GM08714 (cell line): ENCODE results near the gene RGS7.

ENCODE experiments used
- H3K4me3 ChIP-seq: fragments of 200-500 bp; sonication (Bioruptor generic); 2 replicates; pipeline ENCODE4 v1.5.1; 2014; ENCODE audit warnings: mild to moderate bottlenecking, low read length, inconsistent platforms
- ZNF274 ChIP-seq: IDR thresholded peaks from 2 replicates; pipeline ENCODE4 v1.6.1; 2012; ENCODE audit warnings: mild to moderate bottlenecking, low read depth, low read length

RGS7 gene

GRCh38 chr1:241136389-241136788 is 220.6 kb downstream of the RGS7 start:
- no peak for TF ChIP-seq ZNF274
- H3K4me3 ChIP-seq = no peak overlapping the region

- no peak overlapping the region for H3K4me3 ChIP-seq
- TF ChIP-seq ZNF274 = no peak
Observed at GRCh38 chr1:241131636-241132194, 225.3 kb downstream of the RGS7 start.

DNA sequence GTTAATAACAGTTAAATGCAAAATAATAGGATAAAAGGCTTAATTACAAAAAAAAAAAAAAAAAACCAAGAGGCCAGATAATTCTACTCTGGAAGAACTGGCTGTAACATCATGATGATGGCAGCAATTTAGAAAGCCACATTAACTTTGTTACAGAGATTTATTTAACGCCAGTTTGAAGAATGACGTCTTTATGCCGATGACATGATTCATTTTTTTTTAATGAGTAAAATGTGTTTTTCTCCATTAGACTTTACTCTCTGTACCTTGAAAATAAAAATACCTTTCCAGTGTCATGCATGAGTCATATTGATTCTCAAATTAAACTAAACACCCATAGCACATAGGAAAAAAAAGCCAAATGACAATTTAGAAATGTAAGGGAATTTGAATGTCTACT is 226.1 kb downstream of the RGS7 start:
- no peak overlapping the region for H3K4me3 ChIP-seq
- no peak for TF ChIP-seq ZNF274

- H3K4me3 ChIP-seq = no peak overlapping the region
- no peak for TF ChIP-seq ZNF274
Observed at GRCh38 chr1:241129207-241129960, 227.6 kb downstream of the RGS7 start.

DNA sequence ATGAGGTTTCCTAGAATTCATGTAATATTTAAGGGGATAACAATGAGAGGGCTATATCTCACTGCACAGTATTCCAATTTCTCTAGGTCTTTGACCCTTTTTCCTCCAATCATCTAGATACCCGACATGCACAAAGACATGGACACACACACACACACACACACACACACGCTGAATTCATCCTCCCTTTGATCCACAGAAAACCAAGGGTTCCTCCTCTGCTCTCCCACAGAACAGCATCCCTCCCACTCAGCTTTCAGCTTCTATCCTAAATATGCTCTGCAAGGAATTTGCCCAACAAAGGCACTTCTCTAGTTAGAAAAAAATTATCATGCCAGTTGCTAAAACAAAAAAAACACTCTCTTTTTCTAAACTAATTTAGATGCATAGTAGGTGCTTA is 231.7 kb downstream of the RGS7 start:
- TF ChIP-seq ZNF274 = no peak
- no peak overlapping the region for H3K4me3 ChIP-seq

GRCh38 chr1:241118049-241118448 is 239.0 kb downstream of the RGS7 start:
- no peak for TF ChIP-seq ZNF274
- no peak overlapping the region for H3K4me3 ChIP-seq

DNA sequence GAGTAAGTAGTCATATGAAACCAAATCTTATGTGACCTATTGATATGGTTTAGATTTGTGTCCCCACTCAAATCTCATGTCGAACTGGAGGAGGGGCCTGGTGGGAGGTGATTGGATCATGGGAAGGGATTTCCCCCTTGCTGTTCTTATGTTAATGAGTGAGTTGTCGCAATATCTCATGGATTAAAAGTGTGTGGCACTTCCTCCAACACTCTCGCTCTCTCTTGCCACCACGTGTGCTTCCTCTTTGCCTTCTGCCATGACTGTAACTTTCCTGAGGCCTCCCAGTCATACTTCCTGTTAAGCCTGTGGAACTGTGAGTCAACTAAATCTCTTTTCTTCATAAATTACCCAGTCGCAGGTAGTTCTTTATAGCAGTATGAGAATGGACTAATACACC is 241.2 kb downstream of the RGS7 start:
- no peak for TF ChIP-seq ZNF274
- H3K4me3 ChIP-seq = no peak overlapping the region

DNA sequence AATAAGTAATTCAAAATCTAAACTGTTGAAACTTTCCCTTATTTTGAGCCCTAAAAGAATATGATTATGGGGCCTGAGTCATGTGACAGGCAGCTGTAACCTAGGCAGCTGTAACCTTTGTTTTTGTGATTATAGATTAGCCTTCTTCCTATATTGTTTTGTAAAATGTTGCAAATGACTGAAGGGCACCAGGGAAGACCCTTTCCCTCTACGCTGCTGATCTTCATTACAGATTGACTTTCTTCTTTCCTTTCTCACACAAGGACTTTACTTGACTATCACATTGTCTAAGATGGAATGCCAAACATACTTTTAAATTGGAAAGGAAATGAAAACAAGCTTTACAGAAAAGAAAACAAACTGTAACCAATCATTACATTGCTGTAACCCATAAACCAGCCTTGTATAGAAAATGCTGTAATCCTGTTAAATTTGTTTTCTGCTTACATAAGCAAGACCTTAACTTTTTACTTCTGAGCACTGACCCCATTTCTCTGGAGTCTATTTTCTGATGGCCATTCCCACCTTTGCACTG is 242.2 kb downstream of the RGS7 start:
- no peak overlapping the region for H3K4me3 ChIP-seq
- TF ChIP-seq ZNF274 = no peak

- TF ChIP-seq ZNF274 = no peak
- no peak overlapping the region for H3K4me3 ChIP-seq
Observed at GRCh38 chr1:241113557-241113956, 243.4 kb downstream of the RGS7 start.

DNA sequence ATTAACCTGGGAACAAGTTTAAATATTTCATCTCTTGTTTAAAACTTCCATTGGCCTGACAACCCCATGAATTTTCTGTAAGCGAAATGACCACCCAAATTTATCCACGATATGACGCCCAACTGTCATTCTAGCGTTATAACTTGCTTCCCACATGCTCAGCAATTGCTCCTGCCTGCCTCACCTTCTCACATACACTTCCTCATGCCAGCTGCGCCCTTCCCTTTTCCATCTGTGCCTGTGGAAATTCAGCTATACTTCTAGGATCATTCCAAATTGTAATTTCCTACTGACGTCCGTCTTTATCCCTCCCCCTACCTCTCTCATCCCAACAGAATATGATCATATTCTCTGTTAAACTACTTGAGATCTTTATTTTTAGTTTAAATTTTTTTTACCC is 248.0 kb downstream of the RGS7 start:
- H3K4me3 ChIP-seq = no peak overlapping the region
- TF ChIP-seq ZNF274 = no peak

GRCh38 chr1:241105147-241105546 is 251.9 kb downstream of the RGS7 start:
- TF ChIP-seq ZNF274 = no peak
- H3K4me3 ChIP-seq = no peak overlapping the region

DNA sequence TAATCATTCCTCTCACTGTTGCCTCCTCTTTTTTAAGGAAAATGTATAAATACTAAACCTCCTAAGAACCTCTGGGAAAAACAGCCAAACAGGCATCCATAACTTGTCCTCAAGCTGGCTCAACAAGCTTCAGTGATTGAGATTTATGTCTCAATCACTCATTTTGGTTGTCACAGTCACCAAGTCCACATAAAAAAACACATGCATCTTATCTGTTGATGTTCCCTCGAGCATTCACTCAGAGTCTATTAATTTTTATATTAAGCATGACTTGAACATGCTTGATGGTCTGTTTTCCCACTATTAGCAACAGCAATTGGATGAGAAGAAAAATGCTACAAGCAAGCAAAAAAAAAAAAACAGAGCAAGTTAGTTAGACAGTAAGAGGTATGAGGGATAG is 254.3 kb downstream of the RGS7 start:
- H3K4me3 ChIP-seq = no peak overlapping the region
- TF ChIP-seq ZNF274 = no peak

DNA sequence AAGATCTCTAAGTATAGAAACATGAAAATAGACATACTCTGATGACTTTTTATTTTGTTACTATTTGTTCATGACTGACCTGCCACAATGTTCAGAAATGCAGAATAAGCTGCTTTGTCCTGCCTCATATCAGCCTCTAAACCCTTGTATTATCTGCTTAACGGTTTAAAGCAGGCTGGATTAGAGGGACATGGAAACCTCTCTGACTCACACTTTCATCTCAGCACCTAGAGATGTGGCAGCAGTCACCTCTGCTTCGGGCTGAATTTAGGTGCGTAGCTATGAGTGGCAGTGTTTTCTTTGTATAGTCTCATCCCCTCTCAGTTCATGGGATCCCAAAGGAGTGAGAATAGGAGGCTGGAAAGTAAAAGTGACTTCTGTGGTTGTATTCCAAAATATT is 255.4 kb downstream of the RGS7 start:
- H3K4me3 ChIP-seq = no peak overlapping the region
- TF ChIP-seq ZNF274 = no peak

DNA sequence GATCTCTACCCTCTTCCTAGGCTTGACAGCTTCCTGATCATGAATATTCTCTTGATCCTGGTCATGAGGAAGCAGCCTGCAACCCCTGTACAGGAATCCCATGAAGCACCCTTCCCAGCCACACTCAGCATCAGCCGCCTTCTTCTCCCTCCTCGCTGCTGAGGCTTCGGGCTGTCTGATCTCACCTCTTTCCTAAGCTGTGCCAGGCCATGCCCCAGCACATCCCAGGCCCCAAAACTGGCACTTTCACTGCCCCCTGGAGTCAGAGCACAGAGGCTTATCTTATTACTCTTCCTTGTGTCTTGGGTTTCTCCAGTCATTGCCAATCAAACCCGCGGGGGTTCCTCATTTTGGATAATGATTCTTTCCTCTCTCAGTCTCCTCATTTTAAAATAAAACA is 259.5 kb downstream of the RGS7 start:
- no peak overlapping the region for H3K4me3 ChIP-seq
- no peak for TF ChIP-seq ZNF274

- no peak overlapping the region for H3K4me3 ChIP-seq
- TF ChIP-seq ZNF274 = no peak
Observed at GRCh38 chr1:241096982-241097381, 260.0 kb downstream of the RGS7 start.
